Measurements from ENCODE around the gene ANK3. TPM values are rescaled to one million over a fixed set of nuclear protein-coding genes. Genes with fewer than 3 reads are reported as not detected.

ANK3 gene
- total RNA-seq, 1 donor from 2014 or later: 12.6 TPM

DNA sequence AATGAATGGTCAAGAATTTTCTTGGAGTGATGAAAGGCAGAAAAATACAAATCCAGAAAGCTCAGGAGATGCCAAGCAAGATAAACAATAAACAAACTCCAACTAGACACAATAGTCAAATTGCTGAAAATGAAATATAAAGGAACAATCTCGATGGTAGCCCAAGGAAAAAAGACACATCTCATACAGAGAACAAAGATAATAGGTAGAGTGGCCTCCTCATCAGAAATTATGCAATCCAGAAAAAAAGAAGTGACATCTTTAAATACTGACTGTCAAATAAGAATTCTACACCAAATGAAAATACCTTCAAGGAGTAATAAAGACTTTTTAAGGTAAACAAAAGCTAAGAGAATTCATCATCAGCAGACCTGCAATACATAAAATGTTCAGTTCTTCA lies 150.4 kb downstream of the ANK3 start:
- H3K4me1 Mint-ChIP-seq (ENCODE audit: unreplicated experiment): no peaks in the 10 kb centered on the region
- peaks cover 2% of the 10 kb centered on the region for H3K27me3 Mint-ChIP-seq (ENCODE audit: unreplicated experiment)
- H3K36me3 Mint-ChIP-seq (ENCODE audit: low read depth, unreplicated experiment): no peaks in the 10 kb centered on the region
- DNase-seq (ENCODE audit: low spot score): no peak
- H3K9me3 Mint-ChIP-seq (ENCODE audit: unreplicated experiment): no peaks in the 10 kb centered on the region
- TF ChIP-seq, protein P1, sequence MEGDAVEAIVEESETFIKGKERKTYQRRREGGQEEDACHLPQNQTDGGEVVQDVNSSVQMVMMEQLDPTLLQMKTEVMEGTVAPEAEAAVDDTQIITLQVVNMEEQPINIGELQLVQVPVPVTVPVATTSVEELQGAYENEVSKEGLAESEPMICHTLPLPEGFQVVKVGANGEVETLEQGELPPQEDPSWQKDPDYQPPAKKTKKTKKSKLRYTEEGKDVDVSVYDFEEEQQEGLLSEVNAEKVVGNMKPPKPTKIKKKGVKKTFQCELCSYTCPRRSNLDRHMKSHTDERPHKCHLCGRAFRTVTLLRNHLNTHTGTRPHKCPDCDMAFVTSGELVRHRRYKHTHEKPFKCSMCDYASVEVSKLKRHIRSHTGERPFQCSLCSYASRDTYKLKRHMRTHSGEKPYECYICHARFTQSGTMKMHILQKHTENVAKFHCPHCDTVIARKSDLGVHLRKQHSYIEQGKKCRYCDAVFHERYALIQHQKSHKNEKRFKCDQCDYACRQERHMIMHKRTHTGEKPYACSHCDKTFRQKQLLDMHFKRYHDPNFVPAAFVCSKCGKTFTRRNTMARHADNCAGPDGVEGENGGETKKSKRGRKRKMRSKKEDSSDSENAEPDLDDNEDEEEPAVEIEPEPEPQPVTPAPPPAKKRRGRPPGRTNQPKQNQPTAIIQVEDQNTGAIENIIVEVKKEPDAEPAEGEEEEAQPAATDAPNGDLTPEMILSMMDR (IDR thresholded peaks at IDR 0.05; ENCODE audit: unreplicated experiment): no peak
- no peak overlapping the region for H3K4me3 Mint-ChIP-seq (ENCODE audit: unreplicated experiment)
- no peak overlapping the region for H3K27ac Mint-ChIP-seq (ENCODE audit: unreplicated experiment)

DNA sequence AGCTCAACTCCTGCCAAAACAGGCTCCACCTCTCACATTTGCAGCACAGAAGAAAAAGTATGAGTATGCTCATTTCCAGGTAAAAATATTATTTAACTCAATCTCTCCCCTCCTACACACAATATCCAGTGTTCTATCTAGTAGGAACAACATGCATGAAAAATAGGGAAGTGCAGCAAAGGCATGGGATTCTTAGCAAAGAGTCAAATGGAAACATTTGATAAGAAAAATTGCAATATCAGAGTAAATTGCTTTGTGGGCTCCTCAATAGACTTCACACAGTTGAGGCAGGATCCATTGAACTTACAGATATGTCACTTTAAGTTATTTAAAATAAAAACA lies 150.9 kb downstream of the ANK3 start:
- peaks cover 2% of the 10 kb centered on the region for H3K27me3 Mint-ChIP-seq (ENCODE audit: unreplicated experiment)
- TF ChIP-seq, protein P1 (IDR thresholded peaks at IDR 0.05; ENCODE audit: unreplicated experiment): no peak
- no peak overlapping the region for H3K27ac Mint-ChIP-seq (ENCODE audit: unreplicated experiment)
- DNase-seq (ENCODE audit: low spot score): no peak
- no peaks in the 10 kb centered on the region for H3K9me3 Mint-ChIP-seq (ENCODE audit: unreplicated experiment)
- no peaks in the 10 kb centered on the region for H3K36me3 Mint-ChIP-seq (ENCODE audit: low read depth, unreplicated experiment)
- H3K4me1 Mint-ChIP-seq (ENCODE audit: unreplicated experiment): no peaks in the 10 kb centered on the region
- H3K4me3 Mint-ChIP-seq (ENCODE audit: unreplicated experiment): no peak overlapping the region

DNA sequence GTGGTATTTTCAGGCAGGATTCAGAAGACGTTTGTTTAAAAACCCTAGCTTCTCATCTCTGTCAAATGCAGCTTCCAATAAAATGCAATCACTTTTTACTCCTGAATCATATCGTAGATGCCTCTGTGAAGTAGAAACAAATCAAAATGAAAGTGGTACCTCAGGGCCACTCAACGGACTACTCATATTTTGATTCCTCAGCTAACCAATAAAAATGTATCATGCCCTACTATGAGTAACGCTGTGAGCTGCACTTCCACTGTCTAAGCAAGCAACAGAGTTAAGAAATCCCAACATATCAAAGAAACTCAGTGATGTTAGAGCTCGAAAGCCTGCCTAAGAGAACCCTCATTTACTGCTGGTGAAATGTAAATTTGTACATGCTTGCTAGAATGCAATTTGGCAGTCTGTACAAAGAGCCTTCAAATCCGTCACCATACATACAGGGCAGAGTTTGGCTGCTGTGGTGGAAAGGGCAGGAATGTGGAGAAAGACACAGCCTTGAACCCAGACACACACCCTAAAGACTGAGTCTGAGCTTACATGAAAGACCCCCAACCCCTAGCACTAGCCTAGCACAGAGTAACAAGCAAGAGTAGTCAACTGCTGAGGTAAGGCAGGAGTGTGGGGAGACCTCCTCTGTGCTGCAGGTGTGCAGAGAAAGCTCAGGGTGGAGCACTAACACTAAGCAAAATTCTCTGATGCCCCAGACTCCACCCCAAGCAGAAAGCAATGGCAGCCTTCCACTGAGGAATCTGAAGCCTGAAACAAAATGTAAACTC lies 151.5 kb downstream of the ANK3 start:
- no peaks in the 10 kb centered on the region for H3K4me1 Mint-ChIP-seq (ENCODE audit: unreplicated experiment)
- H3K27ac Mint-ChIP-seq (ENCODE audit: unreplicated experiment): no peak overlapping the region
- no peaks in the 10 kb centered on the region for H3K36me3 Mint-ChIP-seq (ENCODE audit: low read depth, unreplicated experiment)
- no peak overlapping the region for H3K4me3 Mint-ChIP-seq (ENCODE audit: unreplicated experiment)
- DNase-seq (ENCODE audit: low spot score): no peak
- TF ChIP-seq, protein P1 (IDR thresholded peaks at IDR 0.05; ENCODE audit: unreplicated experiment): no peak
- H3K9me3 Mint-ChIP-seq (ENCODE audit: unreplicated experiment): no peaks in the 10 kb centered on the region
- no peaks in the 10 kb centered on the region for H3K27me3 Mint-ChIP-seq (ENCODE audit: unreplicated experiment)

DNA sequence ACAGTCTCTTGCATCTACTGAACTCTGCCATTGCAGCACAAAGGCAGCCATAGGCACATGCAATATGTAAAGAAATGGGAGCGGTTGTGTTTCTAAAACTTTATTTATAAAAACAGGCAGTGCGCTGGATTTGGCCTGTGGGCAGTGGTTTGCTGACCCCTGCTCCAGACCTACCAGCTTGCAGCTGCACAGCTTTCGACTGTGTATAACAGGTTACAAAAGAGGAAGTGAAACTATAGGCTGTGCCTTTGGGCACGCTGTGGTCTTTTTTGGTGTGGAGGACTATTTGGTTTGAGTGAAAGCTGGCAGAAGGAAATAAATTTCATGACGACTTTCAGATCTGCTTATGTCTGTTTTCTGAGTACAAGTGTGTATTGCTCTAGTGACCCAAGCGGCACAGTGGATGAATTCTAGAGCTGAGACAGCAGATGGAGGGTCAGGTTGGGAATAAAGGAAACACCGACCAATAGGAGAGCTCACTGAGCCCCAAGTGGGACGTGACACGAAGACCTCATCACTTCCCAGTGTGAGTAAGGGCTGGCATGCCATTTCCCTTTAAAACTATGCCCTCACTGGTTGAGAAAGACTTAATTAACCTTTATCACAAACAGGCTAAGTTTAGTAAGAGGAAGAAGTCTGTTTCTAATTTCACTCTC lies 152.7 kb downstream of the ANK3 start:
- DNase-seq (ENCODE audit: low spot score): no peak
- no peaks in the 10 kb centered on the region for H3K27me3 Mint-ChIP-seq (ENCODE audit: unreplicated experiment)

More for the DNA sequence above, 152.7 kb downstream of the ANK3 start:
- no peaks in the 10 kb centered on the region for H3K36me3 Mint-ChIP-seq (ENCODE audit: low read depth, unreplicated experiment)
- TF ChIP-seq, protein P1 (IDR thresholded peaks at IDR 0.05; ENCODE audit: unreplicated experiment): no peak
- H3K27ac Mint-ChIP-seq (ENCODE audit: unreplicated experiment): no peak overlapping the region
- no peaks in the 10 kb centered on the region for H3K4me1 Mint-ChIP-seq (ENCODE audit: unreplicated experiment)
- H3K4me3 Mint-ChIP-seq (ENCODE audit: unreplicated experiment): no peak overlapping the region
- H3K9me3 Mint-ChIP-seq (ENCODE audit: unreplicated experiment): no peaks in the 10 kb centered on the region

Data from endothelial cell (in vitro differentiated cells).